GF-D8 (cell line): ENCODE results near the gene LYPLAL1.
"Not testable (repeated sequence)": the region's sequence is repeated elsewhere in the genome, so short reads cannot be mapped to it uniquely, and the experiment has no call there.

Experiments used
- DNase-seq: peaks from one replicate; lab custom pipeline; 2025; lab: John Stamatoyannopoulos, UW

LYPLAL1 gene

GRCh38 chr1:219163401-219163954 is 10.2 kb upstream of the LYPLAL1 start:
- DNase-seq: no peak

GRCh38 chr1:219171192-219171935 is 2.3 kb upstream of the LYPLAL1 start:
- DNase-seq: peak; percentile 29

GRCh38 chr1:219172821-219173220 is 857 bp upstream of the LYPLAL1 start:
- DNase-seq: no peak

- no peak for DNase-seq
Observed at GRCh38 chr1:219173434-219173757, 282 bp upstream of the LYPLAL1 start.

GRCh38 chr1:219174460-219175211 is 958 bp downstream of the LYPLAL1 start:
- no peak for DNase-seq

- no peak for DNase-seq
Observed at GRCh38 chr1:219175212-219175564, 1.5 kb downstream of the LYPLAL1 start.

GRCh38 chr1:219176168-219176567 is 2.5 kb downstream of the LYPLAL1 start:
- DNase-seq: no peak

GRCh38 chr1:219177363-219177762 is 3.7 kb downstream of the LYPLAL1 start:
- DNase-seq: no peak

GRCh38 chr1:219177940-219178339 is 4.3 kb downstream of the LYPLAL1 start:
- no peak for DNase-seq

GRCh38 chr1:219179293-219179692 is 5.6 kb downstream of the LYPLAL1 start:
- DNase-seq: peak; percentile 19

- DNase-seq: no peak
Observed at GRCh38 chr1:219184337-219184736, 10.7 kb downstream of the LYPLAL1 start.

- no peak for DNase-seq
Observed at GRCh38 chr1:219185486-219186117, 11.9 kb downstream of the LYPLAL1 start.

- DNase-seq: no peak
Observed at GRCh38 chr1:219188331-219188803, 14.7 kb downstream of the LYPLAL1 start.

- DNase-seq: no peak
Observed at GRCh38 chr1:219189021-219189824, 15.5 kb downstream of the LYPLAL1 start.

GRCh38 chr1:219189952-219190351 is 16.3 kb downstream of the LYPLAL1 start:
- no peak for DNase-seq

GRCh38 chr1:219190605-219191004 is 16.9 kb downstream of the LYPLAL1 start:
- no peak for DNase-seq

- not testable (repeated sequence) for DNase-seq
Observed at GRCh38 chr1:219195833-219196232, 22.2 kb downstream of the LYPLAL1 start.

- DNase-seq: no peak
Observed at GRCh38 chr1:219201656-219202055, 28.0 kb downstream of the LYPLAL1 start.

- DNase-seq: no peak
Observed at GRCh38 chr1:219202567-219202966, 28.9 kb downstream of the LYPLAL1 start.

- no peak for DNase-seq
Observed at GRCh38 chr1:219206350-219206749, 32.7 kb downstream of the LYPLAL1 start.

GRCh38 chr1:219209578-219209977 is 35.9 kb downstream of the LYPLAL1 start:
- no peak for DNase-seq

- DNase-seq: no peak
Observed at GRCh38 chr1:219210067-219210466, 36.4 kb downstream of the LYPLAL1 start.
